Kidney epithelial cell (primary cell): ENCODE measurements around the gene ADAM19. TPM values are rescaled to one million over a fixed set of nuclear protein-coding genes. Genes with fewer than 3 reads are reported as not detected.

Source experiments
- DNase-seq: peaks from one replicate; pipeline ENCODE4 v3.0.0-alpha.2; 2010; ENCODE audit warnings: low read depth
- H3K27me3 ChIP-seq: 2 replicates; pipeline ENCODE4 v1.6.0; 2011; ENCODE audit warnings: low read length; ENCODE audit not compliant: control insufficient read depth, insufficient read depth
- H3K36me3 ChIP-seq: 2 replicates; pipeline ENCODE4 v1.5.1; 2011; ENCODE audit warnings: low read length; ENCODE audit not compliant: control insufficient read depth, insufficient read depth
- H3K4me3 ChIP-seq: 2 replicates; pipeline ENCODE4 v1.5.1; 2011; ENCODE audit warnings: low read depth, mild to moderate bottlenecking, control low read depth, low read length
- total RNA-seq: library from RNA; depleted of rRNA; stranded (reverse); fragments of >200 nt; gene quantifications from 2 replicates; pipeline ENCODE4 v1.2.3, GENCODE V29; 2015
- TF ChIP-seq, protein P1 (sequence below): IDR thresholded peaks from 2 replicates; pipeline ENCODE4 v1.5.1; 2011; ENCODE audit warnings: mild to moderate bottlenecking, moderate library complexity, low read length, control low read depth, inconsistent platforms; ENCODE audit not compliant: insufficient read depth, poor library complexity, severe bottlenecking

ADAM19 gene
- total RNA-seq, 1 donor from 2014 or later: 61.0 TPM

DNA sequence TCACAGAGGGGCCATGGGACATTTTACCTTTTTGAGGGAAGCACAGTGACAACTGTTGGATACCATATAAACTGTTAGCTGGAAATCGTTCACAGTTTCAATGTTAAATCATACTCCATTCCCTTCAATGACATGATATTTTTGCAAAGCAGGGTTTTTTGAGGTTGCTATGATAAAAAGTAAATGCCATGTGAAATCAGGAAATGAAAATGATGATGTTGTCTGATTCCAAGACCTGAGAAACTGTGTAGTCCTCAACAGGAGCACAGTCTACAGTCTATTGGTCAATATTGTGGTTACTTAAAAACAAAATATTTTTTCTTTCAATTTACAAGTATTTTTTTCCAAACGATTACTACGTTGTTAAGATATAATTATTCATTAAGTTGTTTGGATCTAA, 24.0 kb upstream of the ADAM19 start:
- Histone ChIP-seq H3K27me3 (no peaks in the 10 kb centered on the region), H3K36me3 (no peaks in the 10 kb centered on the region), H3K4me3 (no peak overlapping the region)
- TF ChIP-seq, protein P1, sequence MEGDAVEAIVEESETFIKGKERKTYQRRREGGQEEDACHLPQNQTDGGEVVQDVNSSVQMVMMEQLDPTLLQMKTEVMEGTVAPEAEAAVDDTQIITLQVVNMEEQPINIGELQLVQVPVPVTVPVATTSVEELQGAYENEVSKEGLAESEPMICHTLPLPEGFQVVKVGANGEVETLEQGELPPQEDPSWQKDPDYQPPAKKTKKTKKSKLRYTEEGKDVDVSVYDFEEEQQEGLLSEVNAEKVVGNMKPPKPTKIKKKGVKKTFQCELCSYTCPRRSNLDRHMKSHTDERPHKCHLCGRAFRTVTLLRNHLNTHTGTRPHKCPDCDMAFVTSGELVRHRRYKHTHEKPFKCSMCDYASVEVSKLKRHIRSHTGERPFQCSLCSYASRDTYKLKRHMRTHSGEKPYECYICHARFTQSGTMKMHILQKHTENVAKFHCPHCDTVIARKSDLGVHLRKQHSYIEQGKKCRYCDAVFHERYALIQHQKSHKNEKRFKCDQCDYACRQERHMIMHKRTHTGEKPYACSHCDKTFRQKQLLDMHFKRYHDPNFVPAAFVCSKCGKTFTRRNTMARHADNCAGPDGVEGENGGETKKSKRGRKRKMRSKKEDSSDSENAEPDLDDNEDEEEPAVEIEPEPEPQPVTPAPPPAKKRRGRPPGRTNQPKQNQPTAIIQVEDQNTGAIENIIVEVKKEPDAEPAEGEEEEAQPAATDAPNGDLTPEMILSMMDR: no peak
- DNase-seq: no peak

DNA sequence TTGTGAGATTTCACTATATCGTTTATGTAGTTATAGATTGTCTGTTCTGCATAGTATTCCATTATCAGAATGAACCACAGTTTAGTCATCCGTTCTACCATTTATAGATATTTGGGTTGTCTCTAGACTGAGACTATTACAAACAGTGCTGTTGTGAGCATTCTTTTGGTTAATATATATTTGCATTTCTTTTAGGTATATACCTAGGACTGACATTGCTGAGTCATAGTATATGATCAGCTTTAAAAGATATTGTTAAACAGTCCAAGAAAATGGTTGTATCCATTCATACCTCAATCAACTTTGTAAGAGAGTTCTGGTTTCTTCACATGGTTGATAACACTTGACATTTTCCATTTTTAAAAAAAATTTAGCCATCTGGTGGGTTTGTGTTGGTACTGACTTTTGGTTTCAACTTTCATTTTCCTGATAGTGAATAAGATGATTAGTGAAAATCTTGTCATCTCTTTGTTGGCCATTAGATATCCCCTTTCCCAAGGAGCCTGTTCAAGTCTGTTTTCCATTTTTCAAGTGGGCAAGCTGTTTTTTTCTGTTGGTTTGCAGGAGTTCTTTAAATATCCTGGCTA, 22.9 kb upstream of the ADAM19 start:
- TF ChIP-seq, protein P1: no peak
- no peaks in the 10 kb centered on the region for H3K27me3 ChIP-seq
- H3K4me3 ChIP-seq: no peak overlapping the region
- DNase-seq: no peak
- H3K36me3 ChIP-seq: no peaks in the 10 kb centered on the region

DNA sequence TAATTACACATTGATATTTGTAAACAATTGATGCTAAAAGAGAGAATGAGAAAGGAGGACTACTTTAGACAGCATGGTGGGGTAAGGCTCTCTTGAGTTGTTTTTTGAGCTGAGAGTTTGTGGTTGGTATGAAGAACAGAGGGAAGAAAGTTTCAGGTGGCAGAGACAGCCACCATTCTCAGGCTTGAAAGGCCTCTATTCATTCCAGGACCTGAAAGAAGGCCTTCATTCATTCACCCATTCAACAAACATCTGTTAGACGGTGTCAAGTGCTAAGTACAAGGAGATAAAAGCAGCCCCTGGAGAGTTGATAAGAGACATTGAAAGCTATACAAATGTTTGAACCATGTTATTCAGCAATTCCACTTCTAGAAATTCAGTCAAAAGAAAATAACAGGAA, 21.7 kb upstream of the ADAM19 start:
- Histone ChIP-seq H3K27me3 (no peaks in the 10 kb centered on the region), H3K4me3 (no peak overlapping the region), H3K36me3 (no peaks in the 10 kb centered on the region)
- DNase-seq: no peak
- TF ChIP-seq, protein P1: no peak

DNA sequence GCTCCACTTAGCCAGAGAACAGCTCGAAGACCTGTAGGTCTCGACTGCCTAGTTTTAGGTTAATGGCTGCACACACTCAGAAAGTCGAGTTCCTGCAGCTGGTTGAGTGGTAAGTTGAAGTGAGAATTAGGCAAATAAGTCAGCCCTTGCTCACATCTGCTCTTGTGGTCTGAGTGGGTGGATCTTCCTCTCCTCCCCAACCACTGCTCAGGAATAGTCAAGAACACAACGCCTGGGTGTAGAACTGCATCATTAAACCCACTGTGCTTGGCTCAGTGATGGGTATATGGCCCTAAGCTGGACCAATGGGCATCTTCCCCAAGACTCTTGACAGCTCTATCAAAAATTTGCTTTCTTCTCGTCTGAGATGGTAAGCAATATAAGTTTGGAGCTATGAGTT, 20.9 kb upstream of the ADAM19 start:
- no peaks in the 10 kb centered on the region for H3K27me3 ChIP-seq
- no peaks in the 10 kb centered on the region for H3K36me3 ChIP-seq
- H3K4me3 ChIP-seq: no peak overlapping the region
- TF ChIP-seq, protein P1: no peak
- no peak for DNase-seq

DNA sequence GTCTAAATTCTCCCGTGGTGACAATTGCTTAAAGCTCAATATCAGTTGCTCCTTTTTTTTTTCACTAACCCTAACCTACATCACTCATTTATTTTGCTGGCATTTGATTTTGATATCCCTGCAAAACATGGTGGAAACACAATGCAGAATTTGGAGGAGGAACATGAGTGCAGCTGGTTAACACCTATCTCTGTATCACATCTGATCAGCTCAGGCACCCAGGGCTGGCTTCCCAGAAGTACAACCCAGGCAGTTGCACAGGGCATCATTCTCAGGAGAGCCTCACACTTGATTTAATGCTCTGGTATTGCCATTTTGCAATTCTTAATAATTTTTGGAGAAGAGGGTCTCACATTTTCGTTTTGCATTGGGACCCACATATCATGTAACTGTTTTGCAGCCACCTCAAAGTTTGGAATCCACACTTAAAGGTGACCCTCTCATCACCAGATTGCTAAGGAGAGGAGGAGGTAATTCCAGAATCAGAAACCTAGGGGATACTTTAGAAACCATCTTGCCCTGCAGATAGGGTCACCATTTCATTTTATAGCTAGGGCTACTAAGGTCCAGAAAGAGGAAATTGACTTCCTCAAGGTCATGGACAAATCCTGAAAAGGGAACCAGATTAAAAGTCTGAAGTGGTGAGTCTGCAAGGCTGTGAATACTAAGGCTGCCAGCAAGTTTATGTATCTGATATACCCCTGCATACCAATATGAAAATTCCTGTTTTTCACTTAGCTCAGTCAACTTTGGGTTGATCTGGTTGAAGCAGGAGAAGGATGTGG, 19.3 kb upstream of the ADAM19 start:
- no peaks in the 10 kb centered on the region for H3K36me3 ChIP-seq
- no peak overlapping the region for H3K4me3 ChIP-seq
- DNase-seq: no peak
- TF ChIP-seq, protein P1: no peak
- no peaks in the 10 kb centered on the region for H3K27me3 ChIP-seq

DNA sequence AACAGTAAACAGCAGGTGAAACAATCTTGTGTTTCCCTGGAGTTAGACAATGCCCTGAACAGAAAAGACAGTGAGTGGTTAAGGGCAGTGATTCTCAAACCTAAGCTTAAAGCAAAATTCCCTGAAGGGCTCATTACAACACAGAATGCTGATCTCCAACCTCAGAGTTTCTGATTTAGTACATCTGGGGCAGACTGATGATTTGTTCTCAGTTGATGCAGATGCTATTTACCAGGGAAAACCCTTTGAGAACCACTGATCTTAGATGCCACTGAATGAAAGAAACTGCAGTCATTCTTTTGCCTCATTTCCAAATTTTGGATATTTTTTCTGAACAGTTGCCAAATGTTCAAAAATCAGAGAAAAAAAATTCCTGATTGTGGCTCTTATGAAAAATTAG, 18.7 kb upstream of the ADAM19 start:
- TF ChIP-seq, protein P1: no peak
- Histone ChIP-seq H3K36me3 (no peaks in the 10 kb centered on the region), H3K27me3 (no peaks in the 10 kb centered on the region), H3K4me3 (no peak overlapping the region)
- DNase-seq: no peak
